ENCODE measurements around the gene TNS1.

Gene TNS1

DNA sequence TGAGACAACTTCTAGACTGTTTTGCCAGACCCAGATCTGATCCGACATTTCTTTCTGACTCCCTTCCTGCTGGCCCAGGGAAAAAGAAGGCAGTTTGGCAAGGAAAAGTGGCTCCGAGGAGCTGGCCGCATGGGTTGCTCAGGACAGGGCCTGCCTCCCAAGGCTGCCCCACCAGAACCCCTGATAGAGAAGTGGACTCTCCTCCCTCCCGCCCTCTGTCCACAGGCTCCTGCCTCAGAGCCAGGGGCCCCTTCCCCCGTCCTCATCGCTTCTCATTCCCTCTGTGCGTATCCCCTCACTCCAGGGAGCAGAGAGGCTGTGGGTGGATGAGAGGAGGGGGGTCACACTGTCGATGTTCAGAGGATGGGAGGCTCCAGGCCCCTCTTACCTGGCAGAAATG lies 110.2 kb downstream of the TNS1 start:
- no peak for DNase-seq

DNA sequence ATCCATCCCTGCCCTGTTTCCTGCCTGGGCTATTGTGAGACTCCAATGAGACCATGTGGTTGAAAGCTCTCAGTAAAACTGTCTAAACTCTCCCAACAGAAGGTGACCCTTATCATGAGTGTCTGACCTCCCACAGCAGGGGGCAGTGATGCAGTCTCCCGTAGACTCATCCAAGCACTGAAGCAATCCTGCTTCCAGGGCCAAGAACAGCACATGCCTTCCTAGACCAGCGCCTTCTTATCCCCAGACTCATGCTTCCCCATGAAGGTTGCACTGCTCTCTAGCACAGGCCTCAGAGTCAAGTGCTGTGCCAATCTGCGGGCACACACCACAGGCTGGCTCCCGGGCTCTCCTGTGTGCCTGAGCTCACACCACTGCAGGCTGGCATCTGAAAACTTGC lies 112.3 kb downstream of the TNS1 start:
- no peak for DNase-seq

DNA sequence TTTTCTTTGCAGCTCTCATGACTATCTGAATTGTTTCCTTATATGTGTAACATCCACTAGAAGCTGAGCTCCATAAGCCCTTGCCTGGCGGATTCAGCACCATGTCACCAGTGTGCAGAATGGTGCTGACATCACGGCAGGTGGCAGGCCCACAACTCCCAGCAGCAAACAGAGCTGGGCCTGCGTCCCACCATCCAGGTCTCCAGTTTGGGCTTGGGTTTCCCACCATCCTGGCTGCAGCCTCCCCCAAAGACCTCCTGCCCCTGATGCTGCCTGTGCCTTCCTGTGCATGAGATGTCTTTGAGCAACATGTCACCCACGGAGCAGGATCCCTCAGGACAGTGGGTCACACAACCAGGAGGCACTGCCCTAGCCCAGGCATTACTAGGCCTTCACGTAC lies 113.1 kb downstream of the TNS1 start:
- DNase-seq: no peak

DNA sequence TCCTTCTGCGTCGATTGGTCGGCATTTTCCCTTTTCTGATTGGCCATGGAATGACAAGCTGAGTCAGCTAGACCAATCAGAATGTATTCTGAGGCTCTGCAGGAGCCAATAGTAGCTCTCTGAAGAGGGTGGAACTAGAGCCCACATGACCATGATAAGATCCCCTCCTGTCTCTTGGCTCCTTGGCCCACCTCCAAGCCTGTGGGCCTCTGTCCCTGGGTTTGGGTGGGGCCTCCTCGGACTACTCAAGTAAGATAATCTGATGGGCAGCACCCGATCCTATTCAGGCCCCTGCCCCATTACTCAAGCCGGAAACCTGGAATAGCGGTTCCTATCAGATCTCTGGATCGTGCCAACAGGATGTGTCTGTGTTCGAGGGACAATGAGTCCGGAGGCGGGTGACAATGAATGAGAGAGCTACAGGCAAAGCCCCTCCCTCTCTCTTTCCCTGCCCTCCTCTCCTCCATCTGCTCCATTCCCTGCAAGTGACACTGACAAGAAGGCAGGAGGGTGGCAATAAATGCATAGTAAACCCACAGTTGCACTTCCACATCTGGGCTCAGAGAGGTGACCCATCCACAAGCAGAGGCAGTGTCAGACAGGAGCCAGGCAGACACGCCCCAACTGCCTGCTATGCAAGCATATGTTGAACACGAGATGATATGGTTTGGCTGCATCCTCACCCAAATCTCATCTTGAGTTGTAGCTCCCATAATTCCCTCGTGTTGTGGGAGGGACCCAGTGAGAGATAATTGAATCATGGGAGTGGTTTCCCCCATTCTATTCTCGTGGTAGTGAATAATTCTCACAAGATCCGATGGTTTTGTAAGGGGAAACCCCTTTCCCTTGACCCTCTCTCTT lies 114.7 kb downstream of the TNS1 start:
- DNase-seq: no peak

DNA sequence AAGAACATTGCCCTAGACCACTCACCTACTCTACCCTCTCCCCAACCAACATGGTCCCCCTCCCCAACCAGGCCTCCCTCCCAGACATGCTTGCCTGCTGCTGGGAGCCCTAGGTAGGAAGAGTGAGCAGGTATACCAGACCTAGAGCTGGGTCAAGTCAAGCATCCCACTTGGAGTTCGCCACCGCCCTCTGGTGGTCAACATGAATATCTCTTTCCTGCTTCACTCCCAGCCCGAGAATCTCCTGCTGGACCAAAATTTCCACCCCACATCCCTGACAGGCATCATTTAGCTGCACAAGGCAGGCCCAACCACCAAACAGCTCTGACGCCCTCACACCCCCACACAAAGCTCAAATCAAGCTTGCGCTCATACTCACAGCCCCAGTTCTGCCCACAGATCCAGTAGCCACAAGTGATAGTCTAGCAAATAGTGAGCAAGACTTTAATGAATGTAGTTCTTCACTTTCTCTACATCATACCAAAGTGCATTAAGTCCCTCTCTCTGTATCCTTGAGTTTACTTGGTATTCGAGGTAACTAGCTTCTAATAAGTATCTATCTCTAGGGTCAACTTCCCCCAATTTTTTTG lies 116.0 kb downstream of the TNS1 start:
- peak; percentile 6 to 68 for DNase-seq

DNA sequence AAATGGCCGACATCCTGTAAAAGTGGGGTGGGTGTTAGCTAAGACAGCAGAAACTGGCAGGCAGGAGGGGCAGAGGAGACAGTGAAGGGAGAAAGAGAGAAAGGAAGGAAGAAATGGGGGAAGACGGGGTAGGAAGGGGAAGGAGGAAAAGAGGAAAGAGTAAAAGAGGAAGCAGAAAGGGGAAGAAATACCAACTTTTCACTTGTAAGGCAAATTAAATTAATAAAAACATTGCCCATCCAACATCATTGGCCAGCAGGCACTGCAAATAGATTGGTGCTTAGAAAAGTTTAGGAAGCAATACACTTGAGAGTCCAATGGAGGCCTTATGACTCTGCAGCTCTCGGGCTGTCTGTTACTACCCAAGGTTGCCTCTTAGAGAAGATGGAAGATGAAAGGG lies 116.7 kb downstream of the TNS1 start:
- DNase-seq: no peak

DNA sequence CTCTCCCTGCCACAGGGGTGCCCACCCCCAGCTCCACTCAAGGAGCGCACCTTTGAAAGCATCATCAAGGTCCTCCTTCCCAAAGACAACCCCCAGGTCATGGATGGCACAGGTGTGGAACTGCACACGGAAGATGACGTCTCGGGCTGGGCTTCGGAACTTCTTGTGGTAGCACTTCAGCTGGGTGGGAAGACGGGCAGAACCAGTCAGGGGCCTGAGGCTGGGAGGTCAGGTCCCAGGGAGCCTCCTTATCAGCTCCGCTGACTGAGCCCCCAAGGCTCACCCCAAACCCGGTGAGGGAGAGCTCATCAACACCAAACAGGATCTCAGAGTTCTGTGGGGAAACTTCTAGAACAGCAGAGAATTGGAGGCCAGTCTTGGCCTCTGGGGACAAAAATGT lies 117.8 kb downstream of the TNS1 start:
- no peak for DNase-seq

DNA sequence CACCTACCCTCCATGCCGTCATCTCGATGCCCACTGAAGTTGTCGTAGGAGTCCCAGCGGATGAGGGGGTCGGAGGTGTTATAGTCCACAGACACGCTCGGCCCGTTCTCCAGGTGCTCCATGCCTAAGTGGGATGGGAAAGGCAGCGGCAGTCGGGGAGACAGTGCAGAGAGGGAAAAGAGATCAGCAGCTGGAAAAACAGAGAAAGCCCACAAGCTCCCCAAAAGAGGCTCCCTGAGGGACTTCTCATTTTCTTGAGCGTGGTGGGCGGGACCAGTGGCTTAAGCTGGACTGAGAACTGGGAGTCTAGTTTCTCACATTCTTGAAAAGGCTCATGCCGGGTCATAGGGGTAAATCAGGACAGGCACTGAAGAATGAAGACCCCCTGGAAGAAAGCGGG lies 121.9 kb downstream of the TNS1 start:
- no peak for DNase-seq

DNA sequence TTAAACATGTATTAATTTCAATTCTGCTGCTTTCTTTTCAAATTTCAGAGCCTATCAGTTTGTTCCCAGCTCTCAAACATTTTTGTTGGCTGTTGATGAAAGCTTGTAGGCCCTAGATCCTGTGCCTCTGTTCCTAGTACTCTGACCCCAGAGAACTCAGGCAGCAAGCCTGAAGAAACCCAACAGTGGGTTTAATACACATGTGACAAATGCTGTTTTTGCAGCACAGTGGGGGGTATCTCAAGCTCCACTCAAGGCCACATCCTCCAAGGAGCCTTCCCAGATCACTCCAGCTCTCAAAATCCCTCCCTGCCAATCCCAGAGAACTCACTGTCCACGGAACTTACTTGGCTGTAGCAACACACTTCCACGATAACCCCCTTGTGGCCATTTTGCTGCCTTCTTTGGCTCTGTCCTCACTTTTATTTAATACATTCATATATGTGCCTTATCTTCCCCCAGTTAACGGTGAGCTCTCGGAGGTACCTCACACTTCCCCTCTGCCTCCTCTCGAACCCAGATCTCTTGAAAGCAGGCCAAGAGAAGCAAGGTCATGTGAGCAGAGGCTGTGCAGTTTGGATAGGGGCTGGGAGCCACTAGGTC lies 122.4 kb downstream of the TNS1 start:
- DNase-seq: no peak

DNA sequence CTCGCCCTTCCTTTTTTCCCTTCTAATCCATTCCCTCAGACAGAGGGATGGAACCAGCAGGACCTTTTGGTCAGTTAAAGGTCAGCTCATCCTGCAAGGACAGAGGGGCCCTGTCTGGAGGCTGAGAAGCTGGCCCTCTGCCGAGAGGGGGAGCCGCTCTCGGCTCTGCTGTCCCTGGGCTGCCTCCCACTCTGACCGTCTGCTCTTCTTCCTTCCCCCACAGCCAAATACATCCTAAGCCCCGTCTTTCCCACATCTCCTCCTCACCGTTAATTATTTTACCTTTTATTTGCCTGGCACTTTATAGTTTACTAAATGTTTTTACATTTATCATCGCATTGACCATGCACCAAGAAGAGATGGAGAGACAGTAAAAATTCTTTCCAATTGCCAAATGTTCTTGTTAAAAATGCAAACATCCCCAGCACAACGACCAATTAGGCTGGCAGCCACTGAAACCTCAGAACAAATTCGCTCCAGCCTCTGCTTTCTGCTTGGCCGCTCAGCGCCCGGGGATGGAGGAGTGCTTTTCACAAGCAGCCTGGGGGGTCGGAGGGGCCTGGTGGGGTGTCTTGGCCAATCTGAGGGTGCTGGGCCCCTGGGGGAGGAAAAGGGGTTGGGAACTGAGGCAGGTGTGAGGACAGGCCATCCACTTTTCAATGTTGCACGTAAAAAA lies 123.7 kb downstream of the TNS1 start:
- DNase-seq: no peak

DNA sequence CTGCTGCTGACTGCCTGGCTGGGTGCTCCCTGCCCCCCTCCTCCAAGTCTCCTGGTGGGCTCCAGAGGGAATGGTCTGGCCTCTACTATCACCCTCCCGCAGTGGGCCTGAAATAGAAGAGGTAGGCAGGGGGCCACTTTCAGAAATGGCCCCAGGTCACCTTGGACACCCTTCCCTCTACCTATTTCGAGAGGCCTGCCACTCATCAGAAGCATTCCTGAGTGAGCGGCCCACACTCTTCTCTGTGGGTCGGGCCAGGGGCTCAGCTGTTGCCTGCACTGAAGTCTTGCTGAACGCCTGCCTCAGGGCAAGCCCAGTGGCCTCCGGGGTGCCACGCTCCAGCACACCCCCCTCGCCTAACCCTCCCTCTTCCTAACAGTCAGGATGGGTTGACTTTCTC lies 124.9 kb downstream of the TNS1 start:
- no peak for DNase-seq

DNA sequence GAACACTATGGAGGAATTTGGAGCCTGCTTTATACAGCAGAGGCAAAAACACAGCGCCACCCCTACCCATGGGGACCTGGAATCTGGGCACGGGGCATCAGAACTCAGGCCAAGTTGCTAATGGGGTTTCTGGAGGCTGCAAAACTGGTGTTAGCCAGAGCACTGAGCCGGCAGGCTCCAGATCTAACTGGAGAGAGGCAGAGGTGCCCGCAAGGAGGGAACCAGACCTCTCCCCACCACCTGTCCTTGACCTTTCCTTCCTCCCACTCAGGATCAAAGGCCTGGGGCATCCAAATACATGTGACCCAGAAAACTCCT lies 126.6 kb downstream of the TNS1 start:
- no peak for DNase-seq

DNA sequence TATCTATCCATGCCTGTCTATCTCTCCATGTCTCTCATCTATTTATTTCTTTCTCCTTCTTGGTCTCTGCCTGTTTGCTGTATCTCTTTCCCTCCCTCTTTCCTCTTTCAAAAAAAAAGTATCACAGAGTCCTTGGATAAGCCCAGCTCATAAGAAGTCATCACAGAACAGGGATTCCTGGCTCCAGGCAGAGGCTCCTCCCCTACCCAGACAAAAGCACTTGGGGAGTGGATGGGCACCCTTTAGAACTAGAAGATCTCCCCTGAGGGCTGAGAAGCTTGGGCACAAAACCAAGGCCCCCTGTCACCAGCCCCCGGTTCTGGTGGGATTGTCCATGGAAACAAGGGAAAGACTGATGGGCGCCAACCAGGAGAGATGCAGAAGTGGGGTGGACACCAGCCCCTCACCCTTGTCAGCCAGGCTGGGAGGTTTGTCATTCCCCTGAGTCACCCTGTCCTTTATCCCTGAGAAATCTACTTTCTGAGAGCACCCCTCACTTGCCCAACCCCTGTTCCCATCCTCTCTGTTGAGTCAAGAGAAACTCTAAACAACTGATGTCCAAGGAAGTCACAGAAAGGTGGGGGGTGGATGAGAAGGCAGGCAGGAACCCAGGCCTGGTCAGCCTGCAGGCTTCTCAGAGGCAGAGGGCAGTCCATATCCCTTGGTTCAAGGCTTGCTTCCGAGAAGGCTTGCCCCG lies 127.1 kb downstream of the TNS1 start:
- DNase-seq: no peak

DNA sequence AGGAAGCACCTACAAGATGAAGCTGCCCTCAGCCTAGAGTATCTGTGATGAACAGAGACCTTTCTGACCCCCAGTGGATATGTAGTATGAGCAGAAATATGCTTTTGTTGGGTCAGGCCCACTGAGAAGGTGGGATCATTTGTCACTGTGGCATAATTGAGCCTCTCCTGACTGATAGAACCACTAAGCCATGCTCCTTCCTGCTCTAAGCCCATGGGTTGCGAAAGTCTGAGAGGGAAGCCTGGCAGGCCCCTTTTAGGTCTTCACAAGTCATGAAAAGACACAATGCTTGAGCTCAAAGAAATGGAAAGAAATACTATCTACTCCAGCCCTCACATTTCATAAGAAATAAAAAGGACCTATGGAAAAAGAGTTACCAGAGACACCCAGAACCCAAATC lies 127.7 kb downstream of the TNS1 start:
- no peak for DNase-seq

DNA sequence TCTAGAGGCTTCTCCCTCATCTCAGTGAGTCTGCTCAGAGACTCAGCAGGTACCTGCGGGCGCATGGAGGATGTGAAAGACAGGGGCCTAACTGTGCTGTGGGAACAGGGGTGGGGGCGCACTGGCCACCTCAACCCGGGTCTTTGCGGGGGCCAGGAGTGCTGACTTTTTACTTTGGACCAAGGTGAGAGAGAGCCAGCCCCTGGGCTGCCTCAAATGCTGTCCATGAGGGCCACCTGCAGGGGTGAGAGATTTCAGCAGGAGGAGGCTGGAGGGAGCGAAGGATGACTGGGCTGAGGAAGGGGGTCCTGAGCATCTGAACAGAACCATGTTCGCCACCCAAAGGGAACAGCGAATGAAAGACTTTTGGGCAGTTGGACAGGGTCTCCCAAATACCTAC lies 129.4 kb downstream of the TNS1 start:
- no peak for DNase-seq

DNA sequence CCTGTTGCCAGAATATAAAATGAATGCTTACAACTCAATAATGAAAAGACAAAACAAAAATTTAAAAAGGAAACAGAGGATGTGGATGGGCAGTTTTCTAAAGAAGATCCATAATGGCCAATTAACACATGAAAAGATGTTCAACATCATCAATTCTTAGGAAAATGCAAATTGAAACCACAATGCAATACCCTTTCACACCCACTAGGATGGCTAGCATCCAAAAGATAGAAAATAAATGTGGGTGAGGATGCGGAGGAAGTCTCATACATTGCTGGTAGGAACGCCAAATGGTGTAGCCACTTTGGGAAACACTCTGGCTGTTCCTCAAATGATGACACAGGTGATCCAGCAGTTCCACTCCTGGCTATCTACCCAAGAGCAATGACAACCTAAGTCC lies 130.5 kb downstream of the TNS1 start:
- DNase-seq: no peak

DNA sequence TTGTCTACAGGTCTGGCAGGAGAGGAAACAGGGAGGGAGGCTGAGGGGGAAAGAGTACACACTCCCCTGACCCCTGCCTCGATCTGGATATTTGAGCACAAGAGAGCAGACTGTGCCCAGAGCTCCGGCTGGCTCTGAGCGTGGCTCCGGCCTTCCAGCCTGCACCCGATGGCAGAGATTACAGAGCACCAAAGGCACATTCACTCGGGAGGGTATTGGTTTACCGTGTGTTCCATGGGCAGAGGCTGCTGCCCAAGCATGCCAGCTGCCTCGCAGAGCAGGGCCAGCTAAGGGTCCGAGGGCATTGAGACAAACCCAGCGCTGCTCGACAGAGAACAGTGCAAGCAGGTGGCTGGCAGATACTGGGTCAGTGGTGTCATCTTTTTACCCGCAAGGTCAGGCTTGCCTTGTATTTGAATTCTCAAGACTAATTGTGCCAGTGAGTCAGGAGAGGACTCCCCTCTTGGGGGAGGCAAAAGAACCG lies 132.2 kb downstream of the TNS1 start:
- DNase-seq: no peak

DNA sequence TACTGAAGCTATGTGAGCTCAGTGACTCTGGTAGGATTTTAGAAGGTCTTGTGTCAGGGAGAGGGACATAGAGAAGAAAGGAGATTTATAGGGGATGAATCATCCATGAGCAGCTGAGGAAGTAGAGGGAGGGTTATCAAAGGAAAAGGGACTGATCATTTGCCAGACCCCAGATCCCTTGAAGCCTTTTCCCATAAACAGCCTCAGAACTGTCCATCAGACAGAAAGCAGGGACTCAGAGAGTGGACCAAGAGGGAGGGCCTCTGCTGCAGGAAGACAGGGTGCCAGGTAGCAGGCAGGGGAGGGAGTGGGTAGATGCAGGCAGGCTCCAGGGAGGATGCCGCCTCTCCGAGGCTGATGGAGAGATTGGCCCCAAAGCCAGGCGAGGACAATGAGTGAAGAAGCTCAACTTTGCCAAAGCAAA lies 133.9 kb downstream of the TNS1 start:
- no peak for DNase-seq

DNA sequence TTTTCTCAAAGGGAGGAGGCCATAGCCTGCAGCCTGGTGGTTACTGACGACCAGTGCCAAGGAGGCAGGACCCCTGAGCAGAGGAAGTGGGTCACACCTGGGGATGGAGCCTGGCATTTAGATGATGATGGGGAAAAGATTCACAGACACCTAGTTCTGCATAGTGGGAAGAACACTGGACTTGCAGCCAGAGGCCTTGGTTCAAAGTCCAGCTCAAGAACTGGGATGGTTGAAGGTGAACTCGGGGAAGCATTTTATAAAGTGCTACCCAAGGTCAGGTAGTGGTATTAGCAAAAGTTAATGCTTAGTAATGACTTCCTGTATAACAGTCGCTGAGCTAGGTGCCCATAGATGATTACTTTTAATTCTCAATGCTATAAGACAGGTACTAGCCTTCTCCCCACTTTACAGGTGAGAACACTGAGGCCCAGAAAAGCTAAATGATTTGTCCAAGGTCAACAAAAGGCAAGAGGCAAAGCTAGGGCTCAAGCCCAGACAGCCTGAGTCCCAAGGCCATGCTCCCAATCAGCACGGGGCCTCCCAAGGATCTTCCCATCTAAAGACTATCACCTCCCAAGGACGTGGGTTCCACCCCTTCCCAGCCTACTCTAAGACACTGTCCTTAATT lies 134.4 kb downstream of the TNS1 start:
- DNase-seq: no peak

DNA sequence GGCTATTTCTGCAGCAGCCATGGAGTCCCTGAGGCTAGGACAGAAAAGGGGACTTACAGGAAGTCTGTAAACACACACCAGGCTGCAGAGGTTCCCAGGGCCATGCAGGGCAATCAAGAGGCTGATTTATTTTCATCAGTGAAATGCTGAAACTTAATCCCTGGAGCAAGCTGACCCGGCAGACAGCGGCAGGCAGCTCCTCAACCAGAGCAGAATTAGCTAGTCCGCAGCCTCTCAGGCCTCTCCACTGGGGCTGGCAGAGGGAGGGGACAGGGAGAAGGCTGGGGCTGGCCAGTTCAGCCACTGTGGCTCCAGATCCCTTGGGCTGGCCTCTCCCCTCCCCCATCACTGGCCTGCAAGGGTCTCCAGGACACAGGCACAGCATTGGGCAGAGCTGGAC lies 136.3 kb downstream of the TNS1 start:
- DNase-seq: no peak

DNA sequence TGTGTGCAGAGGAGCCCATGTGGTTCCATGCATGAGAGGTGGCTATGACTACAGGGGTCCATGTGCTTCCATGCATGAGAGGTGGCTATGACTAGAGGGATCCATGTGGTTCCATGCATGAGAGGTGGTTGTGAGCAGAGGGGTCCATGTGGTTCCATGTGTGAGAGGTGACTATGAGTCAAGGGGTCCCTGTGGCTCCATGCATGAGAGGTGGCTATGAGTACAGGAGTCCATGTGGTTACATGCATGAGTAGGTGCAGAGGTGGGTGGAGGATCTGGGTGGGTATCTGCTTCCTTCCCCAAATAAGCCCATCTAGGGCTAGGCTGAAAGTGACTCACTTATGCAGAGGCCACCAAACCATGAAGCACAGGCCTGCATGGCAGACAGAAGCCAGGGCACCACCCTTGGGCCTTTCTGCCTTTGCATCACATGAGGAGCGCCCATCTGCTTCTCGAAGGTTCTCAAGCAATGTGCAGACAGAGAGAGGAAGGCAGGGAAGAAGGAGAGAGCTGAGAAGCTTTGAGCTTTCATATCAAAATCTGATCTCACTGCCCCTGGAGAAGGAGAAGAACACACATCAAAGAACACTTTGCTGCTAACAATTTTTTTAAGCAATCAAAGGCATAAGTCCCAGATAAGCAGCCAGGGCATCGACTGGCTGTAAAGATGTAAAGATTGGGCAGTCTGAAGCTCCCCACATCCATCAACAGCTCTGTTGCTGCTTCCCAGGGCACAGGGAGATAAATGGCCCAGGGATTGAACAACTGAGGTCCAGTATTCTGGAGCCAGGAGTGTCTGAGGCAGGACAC lies 137.6 kb downstream of the TNS1 start:
- no peak for DNase-seq

DNA sequence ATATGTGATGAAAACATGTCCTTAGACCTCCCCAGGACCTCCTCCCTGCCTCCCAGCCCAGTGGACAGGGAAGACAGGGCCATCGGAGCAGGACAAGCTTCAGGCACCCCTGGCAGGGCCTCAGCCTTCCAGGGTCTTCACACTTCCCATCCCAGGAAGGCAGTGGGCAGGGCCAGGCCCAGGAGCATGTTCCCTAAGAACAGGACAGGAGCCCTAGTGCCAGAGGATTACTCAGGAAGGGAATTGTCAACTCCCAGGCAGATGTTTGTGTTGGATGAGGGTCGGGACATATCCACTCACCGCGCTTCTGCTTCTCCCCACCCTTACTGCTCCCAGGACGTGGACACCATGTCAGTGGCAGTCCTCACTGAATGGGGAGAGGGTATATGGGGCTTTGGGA lies 138.9 kb downstream of the TNS1 start:
- no peak for DNase-seq

Measured in SHP77 (cell line).